Peyer's patch (tissue), 4 donors: ENCODE data around the gene ITGB5.

Experiments used
- CTCF ChIP-seq, 6 experiments: fragments of 450-650 bp in 4 of 6; fragments of 200-600 bp in 2 of 6; sonication (generic) in 1 of 6; IDR thresholded peaks; one replicate each; pipeline ENCODE4 v1.5.1; 2017 to 2019; ENCODE audit warnings: antibody characterized with exemption in 6 of 6, mild to moderate bottlenecking in 3 of 6, moderate library complexity in 1 of 6
- POLR2A ChIP-seq, 2 donors: fragments of 450-650 bp; IDR thresholded peaks; one replicate each; pipeline ENCODE4 v1.5.1; 2017; ENCODE audit warnings: antibody characterized with exemption in 2 of 2, mild to moderate bottlenecking in 2 of 2, moderate library complexity in 2 of 2

DNA sequence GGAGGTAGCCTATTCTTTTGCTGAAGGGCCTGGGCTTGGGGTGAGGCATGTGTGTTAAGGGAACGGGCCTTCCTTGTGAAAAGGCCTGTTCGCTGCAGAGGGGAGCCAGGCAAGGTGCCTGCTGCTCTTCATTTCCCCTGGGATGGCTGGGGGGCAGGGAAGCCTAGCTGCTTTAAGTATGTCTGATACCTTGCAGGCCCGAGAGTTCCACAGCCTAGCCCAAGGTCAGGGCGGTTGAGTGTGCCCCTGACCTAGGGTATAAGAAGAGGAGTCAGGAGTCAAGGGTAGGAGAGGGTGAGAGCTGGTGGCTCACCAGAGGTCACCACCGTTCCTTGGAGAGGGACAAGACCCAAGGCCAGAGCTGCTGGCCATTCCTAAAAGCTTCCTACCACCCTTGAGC, 110.3 kb downstream of the ITGB5 start:
- TF ChIP-seq POLR2A (IDR thresholded peaks at IDR 0.05) (no peak), CTCF (IDR thresholded peaks at IDR 0.05) (no peak)
